BJ (cell line): Measurements from ENCODE around the gene BANP. TPM values are rescaled to one million over a fixed set of nuclear protein-coding genes. Genes with fewer than 3 reads are reported as not detected.
"Not testable (repeated sequence)": the region's sequence is repeated elsewhere in the genome, so short reads cannot be mapped to it uniquely, and the experiment has no call there.

Source experiments
- CTCF ChIA-PET: fragments of 350-600 bp; formaldehyde crosslinking; extraction: SDS; loops from one replicate; lab custom pipeline; 2021; ENCODE audit warnings: antibody characterized with exemption, inconsistent platforms; lab: Yijun Ruan, JAX
- POLR2A ChIA-PET: fragments of 300-600 bp; sonication (Branson Sonifier 250); formaldehyde crosslinking; extraction: SDS; loops from one replicate; lab custom pipeline; 2021; ENCODE audit warnings: antibody characterized with exemption; lab: Charles Lee
- DNase-seq: peaks from one replicate; pipeline ENCODE4 v3.0.0-alpha.2; 2011; ENCODE audit warnings: low read depth
- H3K27me3 ChIP-seq: 2 replicates; pipeline ENCODE4 v1.6.0; 2011; ENCODE audit warnings: low read length; ENCODE audit not compliant: control insufficient read depth, insufficient read depth
- H3K36me3 ChIP-seq: 2 replicates; pipeline ENCODE4 v1.5.1; 2011; ENCODE audit warnings: low read length; ENCODE audit not compliant: control insufficient read depth, insufficient read depth
- H3K4me3 ChIP-seq: 2 replicates; pipeline ENCODE4 v1.5.1; 2011; ENCODE audit warnings: low read depth, mild to moderate bottlenecking, control low read depth, low read length
- polyA plus RNA-seq: library from polyadenylated mRNA; depleted of rRNA; stranded (reverse); fragments of >200 nt; gene quantifications from 2 replicates; pipeline ENCODE4 v1.2.3, GENCODE V29; 2011; rRNA removed
- small RNA-seq: library from RNA; depleted of rRNA; stranded (forward); fragments of <200 nt; gene quantifications from one replicate; pipeline ENCODE3, GENCODE V24; 2012; ENCODE audit warnings: low replicate concordance, low read depth; ENCODE audit not compliant: insufficient read length
- TF ChIP-seq, protein P1 (sequence below): IDR thresholded peaks from 2 replicates; pipeline ENCODE4 v1.5.1; 2011; ENCODE audit warnings: low read depth, mild to moderate bottlenecking, control low read depth, inconsistent platforms, low read length, moderate library complexity; ENCODE audit not compliant: insufficient read depth

Gene BANP
- polyA plus RNA-seq, 1 experiment, result 16.5 TPM

DNA sequence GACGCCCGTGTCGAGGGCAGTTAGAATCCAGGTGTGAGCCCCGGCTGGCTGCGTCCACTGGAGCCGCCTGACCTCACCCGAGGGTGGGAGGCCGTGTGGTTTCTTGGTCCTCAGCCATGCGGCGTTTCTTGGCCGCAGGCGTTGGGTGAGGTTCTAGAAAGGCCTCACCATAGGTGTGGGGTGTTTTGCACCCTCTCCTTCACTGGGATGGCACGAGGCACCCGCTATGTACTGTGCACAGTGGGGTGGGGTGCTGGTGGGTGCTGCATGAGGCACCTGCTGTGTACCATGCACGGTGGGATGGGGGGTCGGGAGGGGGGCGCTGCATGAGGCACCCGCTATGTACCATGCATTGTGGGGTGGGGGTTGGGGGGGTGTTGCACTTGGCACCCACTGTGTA lies 169.6 kb downstream of the BANP start:
- TF ChIP-seq, protein P1, sequence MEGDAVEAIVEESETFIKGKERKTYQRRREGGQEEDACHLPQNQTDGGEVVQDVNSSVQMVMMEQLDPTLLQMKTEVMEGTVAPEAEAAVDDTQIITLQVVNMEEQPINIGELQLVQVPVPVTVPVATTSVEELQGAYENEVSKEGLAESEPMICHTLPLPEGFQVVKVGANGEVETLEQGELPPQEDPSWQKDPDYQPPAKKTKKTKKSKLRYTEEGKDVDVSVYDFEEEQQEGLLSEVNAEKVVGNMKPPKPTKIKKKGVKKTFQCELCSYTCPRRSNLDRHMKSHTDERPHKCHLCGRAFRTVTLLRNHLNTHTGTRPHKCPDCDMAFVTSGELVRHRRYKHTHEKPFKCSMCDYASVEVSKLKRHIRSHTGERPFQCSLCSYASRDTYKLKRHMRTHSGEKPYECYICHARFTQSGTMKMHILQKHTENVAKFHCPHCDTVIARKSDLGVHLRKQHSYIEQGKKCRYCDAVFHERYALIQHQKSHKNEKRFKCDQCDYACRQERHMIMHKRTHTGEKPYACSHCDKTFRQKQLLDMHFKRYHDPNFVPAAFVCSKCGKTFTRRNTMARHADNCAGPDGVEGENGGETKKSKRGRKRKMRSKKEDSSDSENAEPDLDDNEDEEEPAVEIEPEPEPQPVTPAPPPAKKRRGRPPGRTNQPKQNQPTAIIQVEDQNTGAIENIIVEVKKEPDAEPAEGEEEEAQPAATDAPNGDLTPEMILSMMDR, result no peak
- POLR2A ChIA-PET, result no interaction called here
- CTCF ChIA-PET, result no interaction called here

DNA sequence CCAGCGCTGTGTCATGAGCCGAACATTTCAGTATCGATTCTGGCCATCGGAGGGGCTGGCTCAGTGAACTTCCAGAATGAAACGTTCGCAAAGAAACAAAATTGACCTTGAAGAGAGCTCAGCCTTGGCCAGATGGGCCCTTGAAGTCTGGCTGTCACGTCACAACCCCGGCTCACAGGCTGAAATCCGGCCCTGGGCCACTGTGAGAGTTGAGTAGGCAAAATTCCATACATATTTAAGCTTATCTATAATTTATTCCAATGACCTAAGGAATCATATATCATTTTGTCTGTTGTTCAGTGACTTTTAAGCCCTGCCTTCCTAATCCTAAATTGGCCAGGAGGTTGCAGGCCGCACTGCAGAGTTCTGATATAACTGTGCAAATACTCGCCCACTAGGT lies 170.2 kb downstream of the BANP start:
- POLR2A ChIA-PET, CTCF ChIA-PET, H3K36me3 ChIP-seq, DNase-seq, H3K4me3 ChIP-seq, H3K27me3 ChIP-seq: not testable (repeated sequence)

More for the DNA sequence above, 169.6 kb downstream of the BANP start:
- Histone ChIP-seq H3K4me3 (no peak overlapping the region), H3K36me3 (no peaks in the 10 kb centered on the region), H3K27me3 (0 out of 2 replicates have a peak, but pooled peaks cover 3% of the 10 kb centered on the region)
- no peak for DNase-seq

DNA sequence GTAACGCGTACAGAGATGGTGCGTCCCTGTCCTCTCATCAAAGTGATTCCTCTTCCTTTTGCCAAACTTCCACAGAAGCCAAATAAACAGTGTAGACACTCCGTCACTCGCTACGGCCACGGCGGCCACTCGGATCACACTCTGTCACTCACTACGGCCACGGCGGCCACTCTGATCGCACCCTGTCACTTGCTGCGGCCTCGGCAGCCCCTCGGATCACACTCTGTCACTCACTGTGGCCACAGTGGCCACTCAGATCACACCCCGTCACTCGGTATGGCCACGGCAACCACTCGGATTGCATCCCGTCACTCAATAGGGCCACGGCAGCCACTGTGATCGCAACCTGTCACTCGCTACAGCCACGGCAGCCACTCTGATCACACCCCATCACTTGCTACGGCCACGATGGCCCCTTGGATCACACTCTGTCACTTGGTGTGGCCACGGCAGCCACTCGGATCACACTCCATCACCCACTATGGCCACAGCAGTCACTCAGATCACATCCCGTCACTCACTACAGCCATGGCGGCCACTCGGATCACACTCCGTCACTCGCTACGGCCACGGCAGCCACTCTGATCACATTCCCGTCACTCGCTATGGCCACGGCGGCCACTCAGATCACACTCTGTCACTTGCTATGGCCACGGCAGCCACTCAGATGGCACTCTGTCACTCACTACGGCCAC lies 170.8 kb downstream of the BANP start:
- TF ChIP-seq, protein P1, result no peak
- DNase-seq, result no peak
- Histone ChIP-seq H3K4me3 (no peak overlapping the region), H3K36me3 (no peaks in the 10 kb centered on the region), H3K27me3 (no peaks in the 10 kb centered on the region)
- POLR2A ChIA-PET, result no interaction called here
- CTCF ChIA-PET, result no interaction called here

Small RNA genes within 50 kb of the gene (small RNA-seq; reads per million reads assigned to genes)
- not detected for gene AC127455.1

Other genes starting within 250 kb of the BANP start
- 12.3 and 16.1 TPM in 2 replicates for gene KLHDC4, start 185.4 kb upstream of the BANP start, polyA plus RNA-seq
- gene SLC7A5, start 81.9 kb upstream of the BANP start, polyA plus RNA-seq, result 39.2 and 60.2 TPM in 2 replicates
- gene CA5A, start 14.9 kb upstream of the BANP start, polyA plus RNA-seq, result not detected in 2 replicates